Thoracic aorta (tissue), 2 donors: Measurements from ENCODE around the gene MCRIP1. TPM values are rescaled to one million over a fixed set of nuclear protein-coding genes. Genes with fewer than 3 reads are reported as not detected.

ENCODE experiments used
- ATAC-seq: fragments of 150-250 bp; one replicate; pipeline ENCODE4 v1.8.0; 2017; ENCODE audit warnings: low read depth; ENCODE audit not compliant: insufficient number of reproducible peaks, low FRiP score
- DNase-seq: peaks from one replicate; pipeline ENCODE4 v3.0.0-alpha.2; 2020; ENCODE audit warnings: low spot score
- H3K27ac ChIP-seq, 2 donors: fragments of 200-600 bp; sonication (generic); 1 replicate in 1 of 2; 2 replicates in 1 of 2; pipeline ENCODE4 v1.5.1; 2016; ENCODE audit warnings: mild to moderate bottlenecking in 2 of 2, moderate library complexity in 2 of 2
- H3K27me3 ChIP-seq: fragments of 200-600 bp; sonication (generic); replicated peaks from 2 replicates; pipeline ENCODE4 v1.6.0; 2016; ENCODE audit warnings: mild to moderate bottlenecking; ENCODE audit not compliant: insufficient read depth
- H3K36me3 ChIP-seq: fragments of 200-600 bp; sonication (generic); one replicate; pipeline ENCODE4 v1.5.1; 2016
- H3K4me1 ChIP-seq, 2 donors: fragments of 200-600 bp; sonication (generic); 1 replicate in 1 of 2; 2 replicates in 1 of 2; pipeline versions ENCODE4 v1.5.1 to v1.6.0; 2016; ENCODE audit warnings: low read depth in 2 of 2, mild to moderate bottlenecking in 1 of 2; ENCODE audit not compliant: control insufficient read depth in 1 of 2
- H3K4me3 ChIP-seq: fragments of 200-600 bp; sonication (generic); 2 replicates; pipeline ENCODE4 v1.5.1; 2016; ENCODE audit warnings: mild to moderate bottlenecking
- H3K9me3 ChIP-seq: fragments of 200-600 bp; sonication (generic); 2 replicates; pipeline ENCODE4 v1.5.1; 2016
- total RNA-seq, 2 donors: library from RNA; depleted of rRNA; stranded (reverse); fragments of >200 nt; gene quantifications; one replicate each; pipeline versions ENCODE4 v1.1.0 to v1.2.3, GENCODE V29; 2016
- TF ChIP-seq, protein P1 (sequence below): fragments of 200-600 bp; sonication (generic); IDR thresholded peaks from one replicate; pipeline ENCODE4 v1.5.1; 2019; ENCODE audit warnings: antibody characterized with exemption

Gene MCRIP1
- total RNA-seq, 2 donors from 2014 or later: 57.5 to 116 TPM

DNA sequence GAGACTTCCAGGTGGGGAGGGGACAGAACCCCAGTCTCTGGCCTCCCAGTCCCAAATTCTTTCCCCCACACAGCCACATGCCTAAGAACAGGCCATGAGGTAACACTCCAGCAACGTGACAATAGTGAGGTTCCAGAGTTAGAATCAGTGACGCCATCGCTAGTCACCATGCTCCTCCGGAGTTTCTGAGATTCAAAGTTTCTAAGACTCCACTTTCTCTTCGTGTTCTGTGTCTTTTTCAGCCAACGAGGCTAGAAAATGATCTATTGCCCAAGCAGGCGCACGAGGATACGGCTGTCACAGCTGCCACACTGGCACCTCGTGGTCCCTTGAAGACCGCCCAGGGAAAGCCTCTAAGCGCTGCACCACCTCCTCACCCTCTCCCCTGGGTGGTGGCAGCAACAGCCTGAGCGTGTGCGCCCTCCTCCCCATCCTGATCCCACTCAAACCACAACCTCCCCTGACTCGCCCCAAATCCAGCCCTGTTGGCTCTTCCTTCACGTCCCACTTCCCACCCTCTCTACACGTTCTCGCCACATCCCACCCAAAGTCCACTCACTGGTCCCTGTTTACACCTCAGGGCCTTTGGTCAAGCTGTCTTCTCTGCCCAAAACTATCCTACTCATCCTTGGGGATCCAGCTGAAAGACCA is 1.0 kb downstream of the MCRIP1 start:
- Histone ChIP-seq H3K27ac (peak overlapping the region; percentile 87), H3K4me1 (peaks cover 15 to 28% of the 10 kb centered on the region in 2 donors), H3K27me3 (no peaks in the 10 kb centered on the region), H3K36me3 (no peaks in the 10 kb centered on the region), H3K9me3 (no peaks in the 10 kb centered on the region), H3K4me3 (peak overlapping the region; percentile 96)
- TF ChIP-seq, protein P1, sequence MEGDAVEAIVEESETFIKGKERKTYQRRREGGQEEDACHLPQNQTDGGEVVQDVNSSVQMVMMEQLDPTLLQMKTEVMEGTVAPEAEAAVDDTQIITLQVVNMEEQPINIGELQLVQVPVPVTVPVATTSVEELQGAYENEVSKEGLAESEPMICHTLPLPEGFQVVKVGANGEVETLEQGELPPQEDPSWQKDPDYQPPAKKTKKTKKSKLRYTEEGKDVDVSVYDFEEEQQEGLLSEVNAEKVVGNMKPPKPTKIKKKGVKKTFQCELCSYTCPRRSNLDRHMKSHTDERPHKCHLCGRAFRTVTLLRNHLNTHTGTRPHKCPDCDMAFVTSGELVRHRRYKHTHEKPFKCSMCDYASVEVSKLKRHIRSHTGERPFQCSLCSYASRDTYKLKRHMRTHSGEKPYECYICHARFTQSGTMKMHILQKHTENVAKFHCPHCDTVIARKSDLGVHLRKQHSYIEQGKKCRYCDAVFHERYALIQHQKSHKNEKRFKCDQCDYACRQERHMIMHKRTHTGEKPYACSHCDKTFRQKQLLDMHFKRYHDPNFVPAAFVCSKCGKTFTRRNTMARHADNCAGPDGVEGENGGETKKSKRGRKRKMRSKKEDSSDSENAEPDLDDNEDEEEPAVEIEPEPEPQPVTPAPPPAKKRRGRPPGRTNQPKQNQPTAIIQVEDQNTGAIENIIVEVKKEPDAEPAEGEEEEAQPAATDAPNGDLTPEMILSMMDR: no peak
- DNase-seq (no peak), ATAC-seq (no peak)

DNA sequence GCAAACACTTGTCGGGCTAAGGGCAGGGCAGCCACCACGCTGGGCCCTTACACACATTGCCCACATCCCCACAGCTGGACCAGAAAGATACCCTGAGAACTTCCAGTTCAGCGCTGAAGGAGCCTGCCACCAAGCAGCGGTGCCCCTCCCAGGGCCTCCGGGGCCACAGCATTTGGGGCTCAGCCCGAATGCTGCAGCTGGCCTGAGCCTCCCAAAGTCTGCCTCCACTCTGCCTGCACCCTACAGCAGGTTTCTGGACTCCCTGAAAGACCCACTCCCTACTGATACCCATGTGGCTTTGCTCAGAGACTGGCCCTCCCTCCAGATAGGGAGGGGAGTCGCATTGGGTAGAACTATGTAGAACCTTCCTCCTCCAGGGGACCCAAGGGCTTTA is 1.5 kb downstream of the MCRIP1 start:
- no peaks in the 10 kb centered on the region for H3K27me3 ChIP-seq
- H3K9me3 ChIP-seq: no peaks in the 10 kb centered on the region
- ATAC-seq (no peak), DNase-seq (no peak)
- peaks cover 15 to 28% of the 10 kb centered on the region in 2 donors for H3K4me1 ChIP-seq
- H3K36me3 ChIP-seq: no peaks in the 10 kb centered on the region
- H3K4me3 ChIP-seq: peak overlapping the region; percentile 96
- TF ChIP-seq, protein P1: no peak
- H3K27ac ChIP-seq: peak overlapping the region; percentile 87

DNA sequence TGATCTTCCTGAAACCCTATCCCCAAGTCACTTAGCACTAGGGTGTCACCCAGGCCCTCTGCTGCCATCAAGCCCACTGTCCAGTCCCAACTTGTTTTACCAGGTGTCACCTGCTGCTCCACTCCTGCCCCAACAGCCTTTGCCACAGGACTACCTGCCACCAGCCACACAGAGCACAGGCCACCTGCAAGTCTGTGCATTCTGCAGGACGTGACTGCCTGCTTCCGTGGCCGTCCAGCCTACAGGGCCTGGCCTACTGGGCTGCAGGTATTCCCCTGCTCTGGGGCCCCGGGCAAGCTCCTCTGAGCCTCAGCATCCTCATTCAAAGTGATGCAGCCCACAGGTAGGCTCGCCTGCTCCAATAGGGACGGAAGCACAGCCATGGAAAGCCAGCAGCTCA is 3.2 kb downstream of the MCRIP1 start:
- H3K36me3 ChIP-seq: peaks cover 2% of the 10 kb centered on the region
- peaks cover 15 to 28% of the 10 kb centered on the region in 2 donors for H3K4me1 ChIP-seq
- TF ChIP-seq, protein P1: no peak
- no peaks in the 10 kb centered on the region for H3K27me3 ChIP-seq
- H3K4me3 ChIP-seq: no peak overlapping the region
- H3K9me3 ChIP-seq: no peaks in the 10 kb centered on the region
- ATAC-seq (no peak), DNase-seq (no peak)
- H3K27ac ChIP-seq: no peak overlapping the region

DNA sequence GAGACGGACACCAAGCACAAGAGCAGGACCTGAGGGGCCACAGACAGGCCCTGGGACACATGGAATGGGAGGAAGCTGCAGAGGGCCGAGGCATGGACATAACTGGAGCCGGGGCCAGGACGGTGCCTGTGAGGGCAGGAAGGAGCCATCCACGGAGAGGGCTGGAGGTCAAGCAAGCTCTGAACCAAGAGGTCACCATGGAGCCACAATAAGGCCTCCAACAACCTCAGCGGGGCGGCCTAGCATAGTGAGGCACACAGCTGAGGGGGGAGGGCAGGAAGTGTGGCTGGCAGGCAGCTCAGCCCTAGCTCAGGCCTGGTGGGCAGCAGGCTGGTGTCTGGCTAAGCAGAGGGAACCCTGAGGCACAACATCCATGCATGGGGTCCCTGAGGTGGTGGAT is 4.4 kb downstream of the MCRIP1 start:
- TF ChIP-seq, protein P1: no peak
- peaks cover 13 to 21% of the 10 kb centered on the region in 2 donors for H3K4me1 ChIP-seq
- H3K36me3 ChIP-seq: peaks cover 2% of the 10 kb centered on the region
- H3K9me3 ChIP-seq: no peaks in the 10 kb centered on the region
- ATAC-seq: no peak
- no peak overlapping the region for H3K4me3 ChIP-seq
- no peak overlapping the region for H3K27ac ChIP-seq
- no peak for DNase-seq
- no peaks in the 10 kb centered on the region for H3K27me3 ChIP-seq

DNA sequence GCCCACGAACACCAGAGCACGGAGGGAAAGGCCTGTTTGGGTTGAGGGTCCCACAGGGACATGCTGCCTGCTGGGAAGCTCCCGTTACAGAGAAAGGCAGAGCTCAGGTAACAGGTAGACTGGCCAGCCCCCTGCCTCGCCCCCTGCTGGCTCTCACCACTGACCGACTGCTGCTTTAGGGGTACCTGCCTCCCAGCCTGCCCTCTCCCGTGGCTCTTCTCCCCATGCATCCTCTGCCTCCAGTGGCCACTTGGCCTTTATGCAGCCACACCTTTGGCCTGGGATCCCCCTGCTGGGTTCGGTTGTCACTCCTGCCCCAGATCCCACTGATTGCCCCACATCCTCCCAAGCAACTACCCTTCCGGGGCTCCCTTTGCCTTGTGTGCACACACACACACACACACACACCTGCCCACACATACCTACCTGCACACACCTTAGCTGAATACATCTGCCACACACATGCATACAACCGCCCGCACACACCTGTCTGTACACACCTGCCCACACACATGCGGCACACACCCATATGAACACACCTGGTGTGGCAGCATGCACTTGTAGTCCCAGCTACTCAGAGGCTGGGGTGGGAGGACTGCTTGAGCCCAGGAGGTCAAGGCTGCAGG is 7.1 kb downstream of the MCRIP1 start:
- no peaks in the 10 kb centered on the region for H3K9me3 ChIP-seq
- no peak overlapping the region for H3K27ac ChIP-seq
- H3K36me3 ChIP-seq: peaks cover 8% of the 10 kb centered on the region
- DNase-seq: no peak
- H3K27me3 ChIP-seq: no peaks in the 10 kb centered on the region
- H3K4me1 ChIP-seq: peaks cover 6 to 16% of the 10 kb centered on the region in 2 donors
- ATAC-seq: no peak
- TF ChIP-seq, protein P1: no peak
- H3K4me3 ChIP-seq: no peak overlapping the region
